Stimulated activated CD4-positive, alpha-beta T cell treated with anti-CD3 and anti-CD28 coated beads, Interleukin-4, amount 100 ng/mL, for 48 hours (primary cell): ENCODE results near the gene BAIAP2.

Experiments used
- DNase-seq, 2 donors: peaks; one replicate each; pipeline ENCODE4 v3.0.0-alpha.2; 2020; ENCODE audit warnings: low read depth in 2 of 2

Gene BAIAP2

GRCh38 chr17:81036197-81036941, 1.4 kb downstream of the BAIAP2 start:
- DNase-seq, result no peak

GRCh38 chr17:81037026-81037797, 2.3 kb downstream of the BAIAP2 start:
- DNase-seq, result no peak

- no peak for DNase-seq
Observed at GRCh38 chr17:81037798-81038733, 3.1 kb downstream of the BAIAP2 start.

- DNase-seq, result no peak
Observed at GRCh38 chr17:81039096-81039495, 4.1 kb downstream of the BAIAP2 start.

- DNase-seq, result no peak
Observed at GRCh38 chr17:81039854-81040758, 5.2 kb downstream of the BAIAP2 start.

GRCh38 chr17:81040791-81041337, 5.9 kb downstream of the BAIAP2 start:
- peak in 1 of 2 donors; percentile 15 for DNase-seq

GRCh38 chr17:81042606-81043005, 7.7 kb downstream of the BAIAP2 start:
- no peak for DNase-seq

- DNase-seq, result no peak
Observed at GRCh38 chr17:81043319-81043724, 8.4 kb downstream of the BAIAP2 start.

- no peak for DNase-seq
Observed at GRCh38 chr17:81043725-81044427, 8.9 kb downstream of the BAIAP2 start.

- no peak for DNase-seq
Observed at GRCh38 chr17:81044428-81044763, 9.4 kb downstream of the BAIAP2 start.

- DNase-seq, result no peak
Observed at GRCh38 chr17:81044764-81045589, 10.0 kb downstream of the BAIAP2 start.

GRCh38 chr17:81045590-81046095, 10.7 kb downstream of the BAIAP2 start:
- no peak for DNase-seq

GRCh38 chr17:81046132-81046769, 11.3 kb downstream of the BAIAP2 start:
- DNase-seq, result no peak

GRCh38 chr17:81046770-81047359, 11.9 kb downstream of the BAIAP2 start:
- DNase-seq, result no peak

GRCh38 chr17:81048827-81049371, 13.9 kb downstream of the BAIAP2 start:
- no peak for DNase-seq

- DNase-seq, result no peak
Observed at GRCh38 chr17:81049372-81049911, 14.5 kb downstream of the BAIAP2 start.

GRCh38 chr17:81049973-81050551, 15.1 kb downstream of the BAIAP2 start:
- DNase-seq, result no peak
